H4 (cell line): ENCODE measurements around the gene IGF2BP3. TPM values are rescaled to one million over a fixed set of nuclear protein-coding genes. Genes with fewer than 3 reads are reported as not detected.
A peak's percentile ranks its signal among the peaks of the same experiment; 100 is the strongest.

Experiments
- DNase-seq: peaks from one replicate; pipeline ENCODE4 v3.0.0-alpha.2; 2015; ENCODE audit warnings: low spot score
- total RNA-seq: library from RNA; depleted of rRNA; stranded (reverse); fragments of >200 nt; shearing (Covaris generic); gene quantifications from 2 replicates; pipeline ENCODE4 v1.2.3, GENCODE V29; 2014

IGF2BP3 gene
- total RNA-seq, 1 experiment from 2014 or later: 110 TPM

DNA sequence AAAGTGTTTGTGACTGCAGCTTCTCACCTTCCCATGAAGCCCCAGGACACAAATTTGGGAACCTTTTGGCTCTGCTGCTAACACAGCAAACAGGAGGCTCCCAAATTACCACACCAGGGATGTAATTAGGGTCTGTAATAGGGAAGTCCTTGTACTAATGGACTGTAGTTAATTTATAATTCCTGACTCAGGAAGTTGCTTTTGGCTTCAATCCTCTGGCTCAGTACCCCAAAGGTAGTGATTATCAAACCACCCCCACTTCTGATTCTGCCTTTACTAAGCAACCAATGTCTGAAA, 174.9 kb downstream of the IGF2BP3 start:
- DNase-seq: no peak

DNA sequence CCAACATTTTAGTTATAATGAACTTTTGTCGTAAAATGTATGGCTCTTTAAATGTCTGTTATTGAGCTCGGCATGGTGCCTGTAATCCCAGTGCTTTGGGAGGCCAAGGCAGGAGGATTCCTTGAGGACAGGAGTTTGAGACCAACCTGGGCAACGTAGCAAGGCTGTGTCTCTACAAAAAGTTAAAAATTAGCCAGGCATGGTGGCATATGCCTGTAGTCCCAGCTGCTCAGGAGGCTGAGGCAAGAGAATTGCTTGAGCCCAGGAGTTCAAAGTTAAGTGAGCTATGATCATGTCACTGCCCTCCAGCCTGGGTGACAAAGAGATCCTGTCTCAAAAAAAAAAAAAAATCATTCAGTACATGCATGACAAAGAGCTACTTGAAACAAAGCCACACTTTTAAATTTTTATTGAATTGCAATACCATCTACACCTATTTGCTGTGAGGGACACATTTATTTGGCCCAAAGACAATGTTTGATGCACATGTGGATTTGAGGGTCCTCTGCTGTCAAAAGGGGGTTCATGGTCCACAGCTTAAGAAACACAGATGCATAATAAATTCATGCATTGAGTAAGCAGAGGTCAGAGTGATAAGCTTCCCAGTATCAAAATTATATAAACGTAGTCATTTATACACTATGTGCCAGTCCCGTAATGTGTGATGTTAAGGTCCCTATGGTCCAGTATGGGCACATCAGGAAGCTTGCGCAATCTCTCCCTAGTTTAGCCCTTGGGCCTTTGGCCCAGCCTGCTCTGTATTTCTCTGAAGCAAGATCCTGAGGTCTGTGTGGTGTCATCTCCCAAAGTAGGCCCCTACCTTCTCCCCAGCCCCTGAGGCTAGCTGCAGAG, 175.5 kb downstream of the IGF2BP3 start:
- no peak for DNase-seq

DNA sequence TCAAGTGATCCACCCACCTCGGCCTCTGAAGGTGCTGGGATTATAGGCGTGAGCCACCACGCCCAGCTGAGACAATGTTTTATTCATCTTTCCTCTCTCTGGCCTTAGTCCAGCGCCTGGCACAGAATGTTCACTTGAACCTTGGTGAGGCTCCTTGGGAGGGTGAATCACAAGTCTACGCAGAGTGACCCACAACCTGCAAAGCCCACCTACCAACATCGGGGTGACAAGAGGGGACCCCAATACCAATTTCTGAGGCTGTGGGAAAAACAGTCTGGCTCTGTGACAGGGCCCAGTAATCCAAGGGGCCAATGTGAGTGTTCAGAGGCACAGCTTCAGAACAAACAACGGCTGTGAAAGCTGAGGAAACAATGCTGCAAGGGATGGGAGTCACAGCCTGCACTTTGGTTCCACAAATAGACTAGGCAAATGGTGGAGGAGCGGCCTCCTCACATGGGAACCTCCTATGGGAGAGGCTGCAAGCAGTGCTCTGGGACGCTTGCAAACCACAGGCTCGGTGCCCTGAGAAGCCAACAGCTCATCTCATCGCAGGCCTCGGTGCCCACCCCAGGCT, 176.7 kb downstream of the IGF2BP3 start:
- no peak for DNase-seq

DNA sequence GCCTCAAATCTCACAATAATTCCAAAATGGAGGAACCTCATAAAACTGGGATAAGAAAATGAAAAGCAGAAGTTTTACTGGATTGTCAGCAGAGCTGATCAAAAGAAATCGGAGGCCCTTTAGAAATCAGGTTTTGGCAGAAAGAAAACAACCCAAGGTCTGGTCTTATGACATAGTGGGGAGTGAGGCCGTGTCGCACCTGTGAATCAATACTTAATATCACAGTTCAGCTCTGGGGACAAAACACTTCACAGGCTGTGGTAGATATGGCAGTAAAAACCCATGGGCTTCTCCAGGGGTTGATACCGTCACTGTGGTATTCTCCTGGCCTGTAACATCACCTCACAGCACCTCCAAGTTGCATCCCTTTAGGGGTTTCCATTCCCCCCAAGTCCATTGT, 177.7 kb downstream of the IGF2BP3 start:
- DNase-seq: no peak

DNA sequence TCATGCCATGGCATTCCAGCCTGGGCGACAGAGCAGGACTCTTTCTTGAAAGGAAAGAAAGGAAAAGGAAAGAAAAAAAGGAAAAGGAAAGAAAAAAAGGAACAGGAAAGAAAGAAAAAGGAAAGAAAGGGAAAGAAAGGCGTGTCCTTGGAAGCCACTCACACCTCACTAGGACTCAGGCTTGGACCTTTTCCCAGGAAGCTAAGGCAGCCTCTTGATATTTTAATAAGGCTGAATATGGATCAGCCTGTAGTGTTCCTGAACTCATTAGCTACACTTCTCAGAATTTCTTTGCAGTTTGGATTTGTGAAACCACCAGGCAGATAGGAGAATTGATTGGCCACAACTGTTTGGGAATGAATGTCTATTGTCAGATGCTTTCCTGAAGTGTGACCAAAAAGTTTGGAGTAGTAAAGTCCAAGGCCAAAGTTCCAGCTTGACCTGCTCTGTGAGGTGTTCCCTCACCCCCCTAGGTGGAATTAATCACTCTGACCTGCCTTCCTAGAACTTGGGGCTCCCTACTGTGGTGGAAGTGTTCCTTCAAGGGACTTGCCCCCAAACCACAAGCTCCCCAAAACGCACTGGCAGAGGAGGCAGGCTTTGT, 178.2 kb downstream of the IGF2BP3 start:
- DNase-seq: no peak

DNA sequence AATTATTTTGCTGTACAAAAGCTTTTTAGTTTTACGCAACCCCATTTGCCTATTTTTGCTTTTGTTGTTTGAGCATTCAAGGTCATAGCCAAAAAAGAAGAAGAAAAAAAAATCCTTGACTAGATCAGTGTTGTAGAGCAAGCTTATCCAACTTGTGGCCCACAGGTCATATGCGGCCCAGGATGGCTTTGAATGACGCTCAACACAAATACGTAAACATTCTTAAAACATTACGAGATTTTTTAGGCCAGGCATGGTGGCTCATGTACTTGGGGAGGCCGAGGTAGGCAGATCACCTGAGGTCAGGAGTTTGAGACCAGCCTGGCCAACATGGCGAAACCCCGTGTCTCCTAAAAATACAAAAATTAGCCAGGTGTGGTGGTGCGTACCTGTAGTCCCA, 179.3 kb downstream of the IGF2BP3 start:
- no peak for DNase-seq

DNA sequence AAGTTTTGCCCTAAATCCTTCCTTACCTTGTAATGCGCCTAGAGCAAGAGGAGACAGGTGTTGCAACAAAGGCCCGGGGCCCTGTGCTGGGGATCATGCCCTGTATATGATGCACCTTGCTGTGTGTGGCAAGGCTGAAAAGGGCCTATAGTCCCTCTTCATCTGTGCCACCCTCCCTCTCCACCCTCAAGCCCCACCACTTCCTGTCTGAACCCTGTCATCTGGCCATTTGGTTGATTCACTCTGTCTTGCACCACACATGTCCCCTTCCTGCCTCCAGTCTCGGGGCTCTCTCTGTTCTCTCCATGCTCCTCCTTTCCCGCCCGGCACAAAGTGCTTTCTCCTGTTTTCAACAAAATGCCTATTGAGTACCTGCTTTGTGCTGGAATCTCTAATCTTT, 182.7 kb downstream of the IGF2BP3 start:
- no peak for DNase-seq

DNA sequence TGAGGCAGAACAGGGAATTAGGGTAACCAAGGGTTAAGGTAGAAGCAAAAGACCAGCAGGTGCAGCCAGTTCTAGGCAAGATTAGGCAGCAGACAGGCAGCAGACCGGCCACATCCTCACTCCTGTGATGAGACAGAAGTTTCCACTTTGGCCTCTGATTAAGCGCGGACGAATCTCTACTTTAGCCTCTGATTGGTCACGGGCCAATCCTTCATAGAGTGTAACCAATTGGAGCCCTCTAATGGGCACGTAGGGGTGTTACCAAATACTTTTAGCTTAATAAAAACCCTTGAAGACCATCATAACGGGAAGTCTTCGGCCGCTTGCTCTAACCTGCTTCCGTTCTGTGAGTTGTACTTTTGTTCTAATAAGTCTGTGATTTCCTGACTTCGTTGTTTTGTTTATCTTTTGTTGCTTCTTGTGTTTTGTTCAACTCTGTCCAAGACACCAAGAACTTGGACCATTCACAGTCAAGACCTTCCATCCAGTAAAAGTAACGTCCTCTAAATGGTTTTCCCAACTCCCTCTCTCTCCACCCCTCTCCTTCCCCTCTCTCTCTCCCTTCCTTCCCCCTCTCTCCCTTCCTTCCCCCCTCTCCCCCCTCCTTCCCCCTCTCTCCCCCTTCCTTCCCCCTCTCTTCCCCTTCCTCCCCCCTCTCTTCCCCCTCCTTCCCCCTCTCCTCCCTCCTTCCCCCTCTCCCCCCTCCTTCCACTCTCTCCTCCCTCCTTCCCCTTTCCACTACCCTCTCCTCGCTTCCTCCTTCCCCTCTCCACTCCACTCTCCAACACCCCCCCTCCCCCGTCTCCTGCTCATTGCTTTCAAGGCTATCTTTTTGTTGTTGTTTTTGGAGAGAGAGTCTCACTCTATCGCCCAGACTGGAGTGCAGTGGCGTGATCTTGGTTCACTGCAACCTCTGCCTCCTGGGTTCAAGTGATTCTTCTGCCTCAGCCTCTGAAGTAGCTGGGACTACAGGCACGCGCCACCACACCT, 184.3 kb downstream of the IGF2BP3 start:
- DNase-seq: no peak

DNA sequence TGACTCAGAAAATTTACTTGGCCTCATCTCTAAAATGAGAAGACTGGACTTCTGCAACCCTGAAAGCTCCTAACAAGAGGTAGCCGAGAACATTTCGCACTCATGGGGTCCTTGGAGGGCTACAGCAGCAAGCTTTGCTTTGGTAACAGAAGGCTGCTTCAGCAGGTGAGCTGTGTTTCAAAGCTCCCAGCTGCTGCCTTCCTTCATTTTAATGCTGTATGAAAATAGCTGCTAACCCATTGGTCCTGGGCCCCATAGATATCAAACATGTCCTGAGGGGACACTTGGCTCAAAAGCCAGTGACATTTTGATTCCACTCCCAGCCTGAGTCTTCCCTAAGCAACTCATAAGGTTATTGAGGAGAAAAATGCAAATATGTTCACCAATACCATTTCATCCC, 185.4 kb downstream of the IGF2BP3 start:
- DNase-seq: no peak

DNA sequence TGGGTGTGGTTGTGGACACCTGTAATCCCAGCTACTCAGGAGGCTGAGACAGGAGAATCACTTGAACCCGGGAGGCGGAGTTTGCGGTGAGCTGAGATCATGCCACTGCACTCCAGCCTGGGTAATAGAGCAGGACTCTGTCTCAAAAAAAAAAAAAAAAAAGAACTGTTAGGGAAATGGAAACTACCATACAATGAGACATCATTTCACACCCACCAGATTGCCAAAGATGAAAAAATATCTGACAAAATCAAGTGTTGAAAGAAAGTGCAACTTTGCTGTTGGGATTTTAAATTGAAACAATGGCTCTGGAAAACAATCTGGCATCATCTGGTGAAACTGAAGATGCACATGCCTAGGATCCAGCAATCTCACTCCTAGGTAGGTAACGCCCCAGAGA, 187.2 kb downstream of the IGF2BP3 start:
- DNase-seq: no peak

DNA sequence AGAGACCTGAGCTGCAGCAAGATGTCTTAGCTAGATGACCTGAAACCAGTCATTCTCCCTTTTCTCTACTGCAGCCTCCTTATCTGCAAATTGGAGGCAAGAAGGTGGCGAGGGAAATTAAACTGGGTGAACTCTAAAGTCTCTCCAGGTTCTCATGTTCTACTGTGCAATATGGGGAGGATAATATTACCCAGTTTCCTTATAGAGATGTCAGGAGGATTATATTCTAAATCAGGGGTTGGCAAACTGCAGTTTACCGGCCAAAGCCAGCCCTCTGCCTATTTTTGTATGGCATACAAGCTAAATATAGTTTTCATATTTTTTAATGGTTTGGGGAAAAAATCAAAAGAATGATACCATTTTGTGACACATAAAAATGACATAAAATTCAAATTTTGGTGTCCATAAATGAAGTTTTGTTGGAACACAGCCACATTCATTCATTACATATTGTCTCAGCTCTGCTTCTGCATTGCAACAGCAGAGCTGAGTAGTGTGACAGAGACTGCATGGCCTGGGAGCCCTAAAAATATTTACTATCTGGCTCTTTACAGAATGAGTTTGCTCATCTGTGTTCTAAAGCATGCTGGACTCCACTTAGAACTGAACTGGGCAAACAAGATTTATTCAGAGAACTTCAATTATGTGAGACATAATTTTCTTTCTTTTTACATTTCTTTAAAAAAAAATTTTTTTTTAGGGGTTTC, 190.3 kb downstream of the IGF2BP3 start:
- no peak for DNase-seq

DNA sequence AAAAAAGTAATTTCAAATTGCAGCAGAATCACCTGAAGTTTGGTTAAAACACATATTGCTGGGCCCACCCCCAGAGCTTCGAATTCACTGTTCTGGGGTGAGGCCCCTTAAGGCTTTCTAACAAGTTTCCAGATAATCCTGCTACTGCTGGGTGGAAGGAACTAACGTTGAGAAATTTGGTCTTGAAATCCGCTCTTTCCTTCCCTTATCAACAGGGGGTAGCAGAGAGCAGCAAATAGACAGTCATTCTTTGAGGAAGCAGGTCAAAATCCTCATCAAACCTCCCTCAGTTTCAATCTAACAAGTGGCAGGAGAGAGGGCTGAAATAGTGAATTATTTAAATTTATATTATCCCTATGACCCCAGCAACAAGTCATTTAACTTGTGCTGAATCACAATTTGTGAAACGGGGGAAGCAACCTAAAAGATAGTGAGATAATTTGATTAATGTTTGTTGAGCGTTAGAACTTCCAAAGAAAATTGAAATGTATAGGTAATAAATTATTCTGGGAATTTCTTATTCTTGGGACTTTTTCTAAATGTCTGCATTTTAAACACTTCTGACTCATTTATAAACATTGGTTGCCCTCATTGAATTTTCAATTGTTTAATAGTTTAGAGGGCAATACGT, 192.8 kb downstream of the IGF2BP3 start:
- peak; percentile 88 for DNase-seq

DNA sequence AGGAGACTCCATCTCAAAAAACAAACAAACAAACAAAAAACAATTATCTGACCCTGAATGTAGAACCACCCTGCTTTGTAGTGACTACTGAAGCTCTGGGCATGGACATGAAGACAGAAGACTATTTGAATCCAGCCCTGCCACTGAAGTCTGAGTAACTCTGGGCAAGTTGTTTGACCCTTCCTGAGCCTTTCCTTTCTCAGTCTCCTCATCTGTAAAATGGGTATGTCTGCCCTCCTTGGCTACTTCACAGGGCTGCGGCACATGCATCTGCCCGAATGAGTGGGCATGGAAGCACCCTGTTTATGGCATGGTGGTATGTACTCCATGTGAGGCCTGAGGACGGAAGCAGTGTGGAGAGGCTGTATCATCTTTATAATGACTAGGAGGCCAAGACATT, 193.3 kb downstream of the IGF2BP3 start:
- DNase-seq: no peak

DNA sequence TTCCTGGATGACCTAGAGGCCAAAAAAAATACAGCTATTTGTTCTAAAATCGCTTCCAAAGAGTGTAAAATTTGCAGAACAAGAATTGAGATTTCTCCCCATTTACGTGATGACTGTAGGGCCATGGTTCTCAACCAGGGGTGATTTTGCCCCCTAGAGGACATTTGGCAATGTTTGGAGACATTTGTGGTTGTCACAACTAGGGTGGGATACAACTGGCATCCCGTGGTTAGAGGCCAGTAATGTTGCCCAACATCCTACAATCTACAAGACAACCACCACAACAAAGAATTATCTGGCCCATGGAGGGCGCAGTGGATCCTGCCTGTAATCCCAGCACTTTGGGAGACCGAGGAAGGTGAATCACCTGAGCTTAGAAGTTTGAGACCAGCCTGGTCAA, 193.9 kb downstream of the IGF2BP3 start:
- DNase-seq: no peak

DNA sequence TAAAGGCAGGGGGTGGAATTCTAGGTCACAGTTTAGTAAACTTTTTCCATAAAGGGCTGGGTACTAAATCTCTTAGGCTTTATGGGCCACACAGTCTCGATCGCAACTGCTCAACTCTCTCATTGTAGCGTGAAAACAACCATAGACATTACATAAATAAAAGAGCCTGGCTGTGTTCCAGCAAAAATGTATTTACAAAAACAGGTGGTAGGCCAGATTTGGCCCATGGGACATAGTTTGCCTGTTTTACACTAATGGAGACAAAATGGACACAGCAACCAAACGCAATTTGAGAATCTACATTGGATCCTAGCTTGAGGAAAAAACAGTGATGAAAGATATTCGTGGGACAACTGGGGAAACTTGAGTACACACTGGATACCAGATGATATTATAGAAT, 194.4 kb downstream of the IGF2BP3 start:
- no peak for DNase-seq

DNA sequence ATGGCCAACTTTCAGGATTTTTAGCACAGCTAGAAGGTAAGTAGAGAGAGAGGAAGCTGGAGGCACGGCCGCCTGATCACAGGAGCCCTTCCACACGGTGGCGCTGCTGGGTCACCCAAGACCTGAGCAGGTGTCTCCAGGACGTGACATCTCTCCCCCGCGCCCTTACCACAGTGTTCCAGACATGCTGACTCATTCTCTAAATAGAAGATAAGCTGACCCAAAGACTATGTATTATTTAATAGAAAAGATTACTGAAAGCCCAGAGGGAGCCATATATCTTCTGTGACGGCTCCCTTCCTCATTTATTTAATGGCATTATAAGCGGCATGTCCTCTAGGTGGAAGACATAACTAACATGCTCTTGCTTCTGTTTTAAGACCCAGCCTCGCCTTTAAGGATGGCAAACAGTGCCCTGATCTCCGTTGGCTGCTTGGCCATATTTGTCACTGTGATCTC, 197.1 kb downstream of the IGF2BP3 start:
- peak; percentile 100 for DNase-seq

DNA sequence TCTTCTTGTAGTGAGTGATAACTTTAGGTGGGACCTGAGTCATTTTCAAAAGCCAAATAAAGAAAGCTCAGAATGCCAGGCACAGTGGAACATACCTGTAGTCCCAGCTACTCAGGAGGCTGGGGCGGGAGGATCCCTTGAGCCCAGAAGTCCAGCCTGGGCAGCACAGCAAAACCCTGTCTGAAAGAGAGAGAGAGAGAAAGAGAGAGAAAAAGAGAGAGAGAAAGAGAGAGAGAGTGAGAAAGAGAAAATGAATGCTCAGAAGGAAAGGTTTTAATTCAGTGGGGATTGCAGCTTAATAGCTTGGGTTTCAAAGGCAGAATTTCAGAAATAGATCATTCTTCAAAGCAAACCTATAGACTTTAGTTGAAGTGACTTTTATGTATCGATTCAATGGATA, 198.0 kb downstream of the IGF2BP3 start:
- DNase-seq: no peak

DNA sequence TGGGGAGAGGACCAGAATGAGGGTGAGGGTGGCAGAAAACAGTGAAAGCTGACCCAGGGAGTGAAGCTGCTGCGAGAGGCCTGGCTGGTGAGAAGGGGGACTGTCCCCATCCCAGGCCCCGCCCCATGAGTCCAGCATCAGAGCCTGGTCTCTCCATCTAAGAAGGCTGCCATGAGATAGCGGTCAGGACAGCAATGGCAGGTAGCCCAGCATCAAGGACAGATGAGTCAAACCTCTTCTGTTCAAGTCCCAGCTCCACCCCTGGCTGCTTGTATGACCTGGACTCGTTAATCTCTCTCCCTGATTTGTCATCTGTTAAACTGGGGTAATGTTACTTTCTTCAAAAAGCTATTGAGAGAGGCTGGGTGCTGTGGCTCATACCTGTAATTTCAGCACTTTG, 201.5 kb downstream of the IGF2BP3 start:
- no peak for DNase-seq

DNA sequence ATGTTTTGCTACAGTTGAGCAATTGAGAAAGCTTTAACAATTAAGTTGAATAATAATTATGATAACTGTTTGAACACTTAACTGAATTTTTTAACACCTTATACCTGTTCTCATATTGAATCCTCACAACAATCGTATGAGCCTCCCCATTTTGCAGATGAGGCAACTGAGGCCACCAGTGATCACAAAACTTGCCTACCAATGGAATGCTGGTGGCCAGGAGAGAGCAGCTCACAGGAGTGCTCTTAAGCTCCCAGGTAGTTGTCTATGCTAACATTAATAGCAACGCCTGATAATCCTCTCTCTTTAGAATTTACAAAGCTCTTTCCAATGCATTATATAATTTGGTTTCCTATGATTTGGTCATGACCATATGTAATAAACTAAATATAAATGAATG, 202.1 kb downstream of the IGF2BP3 start:
- DNase-seq: no peak

DNA sequence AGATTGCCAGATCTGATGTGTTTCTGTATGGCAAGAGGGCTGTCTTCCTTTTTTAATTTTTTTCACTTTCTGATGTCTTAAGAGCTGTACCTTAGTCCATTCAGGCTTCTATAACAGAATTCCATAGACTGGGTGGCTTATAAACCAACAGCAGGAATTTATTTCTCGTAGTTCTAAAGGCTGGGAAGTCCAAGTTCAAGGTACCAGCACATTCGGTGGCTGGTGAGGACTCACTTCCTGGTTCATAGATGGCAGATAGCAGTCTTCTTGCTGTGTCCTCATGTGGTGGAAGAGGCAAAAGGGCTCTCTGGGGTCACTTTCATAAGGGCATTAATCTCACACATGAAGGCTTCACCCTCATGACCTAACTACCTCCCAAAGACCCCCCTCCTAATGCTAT, 202.9 kb downstream of the IGF2BP3 start:
- no peak for DNase-seq

DNA sequence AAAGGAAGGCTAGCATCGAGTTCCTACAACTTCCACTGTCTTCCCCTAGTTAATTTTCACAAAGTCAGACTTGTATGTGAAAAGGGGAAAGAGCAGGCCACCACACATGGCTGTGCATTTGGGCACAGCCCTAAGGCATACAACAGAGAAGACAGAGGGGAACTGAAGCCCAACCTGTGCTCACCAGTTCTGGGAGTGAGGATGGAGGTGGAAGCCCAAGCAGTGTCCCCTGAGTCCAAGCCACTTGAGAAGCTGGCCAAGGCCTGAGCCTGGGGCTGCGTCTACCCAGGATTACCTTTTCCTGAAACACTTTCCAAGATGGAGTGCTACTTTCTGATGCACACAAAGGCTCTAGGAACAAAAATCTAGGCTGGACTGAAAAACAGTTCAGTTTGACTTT, 203.4 kb downstream of the IGF2BP3 start:
- no peak for DNase-seq
